Skin epidermis (tissue), 12 donors: Measurements from ENCODE around the gene MASP2.
A peak's percentile ranks its signal among the peaks of the same experiment; 100 is the strongest.
"Not testable (repeated sequence)": the region's sequence is repeated elsewhere in the genome, so short reads cannot be mapped to it uniquely, and the experiment has no call there.

ENCODE experiments used
- H3K27ac ChIP-seq, 21 experiments: fragments of 200-600 bp; sonication (generic) in 11 of 21; one replicate each; pipeline ENCODE4 v1.5.0; 2020; ENCODE audit warnings: mild to moderate bottlenecking in 3 of 21, inconsistent platforms in 2 of 21, moderate library complexity in 2 of 21
- H3K4me3 ChIP-seq, 7 experiments: fragments of 200-600 bp; sonication (generic) in 2 of 7; one replicate each; pipeline ENCODE4 v1.5.0; 2020; ENCODE audit warnings: inconsistent platforms in 2 of 7, mild to moderate bottlenecking in 2 of 7, moderate library complexity in 1 of 7

MASP2 gene

DNA sequence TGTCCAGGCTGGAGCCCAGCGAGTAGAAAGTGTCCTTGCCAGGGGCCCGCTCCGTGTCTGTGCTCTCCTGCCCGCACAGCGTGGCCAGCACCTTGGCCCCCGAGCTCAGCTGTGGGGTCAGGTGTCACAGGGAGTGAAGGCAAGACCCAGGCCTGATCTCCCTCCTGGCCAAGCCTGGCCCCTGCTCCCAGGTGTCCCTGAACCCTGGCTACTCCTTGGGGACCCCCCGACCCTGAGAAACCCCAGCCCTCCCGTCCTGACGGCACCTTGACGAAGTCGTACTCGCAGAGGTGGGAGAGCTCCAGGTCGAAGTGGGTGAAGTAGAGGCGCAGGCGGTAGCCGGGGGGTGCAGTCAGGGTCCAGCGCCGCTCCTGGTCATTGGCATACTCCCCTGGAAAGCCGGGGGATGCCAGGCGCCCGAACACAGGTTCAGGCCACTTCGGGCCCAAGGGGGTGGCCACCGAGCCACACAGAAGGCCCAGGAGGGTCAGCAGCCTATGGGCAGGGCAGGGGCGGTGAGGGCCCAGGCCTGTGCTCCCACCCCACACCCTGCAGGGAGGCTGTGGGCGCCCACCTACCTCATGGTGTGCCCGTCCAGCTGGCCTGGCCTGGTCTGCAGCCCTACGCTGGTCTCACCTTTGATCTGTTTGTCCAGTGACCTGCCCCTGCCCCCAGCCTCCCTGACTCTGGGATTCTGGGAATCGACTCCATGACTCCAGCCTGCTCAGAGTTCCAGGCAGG is at the start of gene MASP2:
Gene MASP2 (minus strand): TSS at position 615 of the 741 bp plus-strand sequence. CDS start 32 bp downstream, at position 583.
- H3K27ac ChIP-seq: no peak within 1 kb of the TSS

DNA sequence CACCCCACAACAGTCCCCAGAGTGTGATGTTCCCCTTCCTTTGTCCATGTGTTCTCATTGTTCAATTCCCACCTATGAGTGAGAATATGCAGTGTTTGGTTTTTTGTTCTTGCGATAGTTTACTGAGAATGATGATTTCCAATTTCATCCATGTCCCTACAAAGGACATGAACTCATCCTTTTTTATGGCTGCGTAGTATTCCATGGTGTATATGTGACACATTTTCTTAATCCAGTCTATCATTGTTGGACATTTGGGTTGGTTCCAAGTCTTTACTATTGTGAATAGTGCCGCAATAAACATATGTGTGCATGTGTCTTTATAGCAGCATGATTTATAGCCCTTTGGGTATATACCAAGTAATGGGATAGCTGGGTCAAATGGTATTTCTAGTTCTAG is 36.7 kb upstream of the MASP2 start:
- not testable (repeated sequence) for H3K4me3 ChIP-seq, H3K27ac ChIP-seq

More for the DNA sequence above, at the start of gene MASP2:
- H3K4me3 ChIP-seq: no peak within 1 kb of the TSS

DNA sequence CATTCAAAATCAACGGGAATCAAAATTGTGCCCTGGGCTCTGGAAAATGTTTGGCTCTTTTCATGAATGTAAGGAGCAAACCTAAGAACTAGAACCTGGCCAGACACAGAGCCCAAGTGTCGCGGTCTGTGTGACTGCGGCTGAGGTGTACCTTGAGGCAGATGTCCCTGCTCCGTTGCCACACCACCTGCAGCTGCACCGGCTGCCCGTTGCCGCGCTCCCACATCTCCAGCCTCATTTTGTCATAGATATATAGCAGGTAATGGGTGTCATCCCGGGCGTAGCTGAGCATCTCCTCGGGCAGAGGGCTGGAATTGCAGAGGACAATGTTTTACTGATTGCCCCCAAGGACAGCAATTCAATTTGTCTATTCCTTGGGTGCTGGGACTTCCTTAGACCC is 33.9 kb upstream of the MASP2 start:
- H3K27ac ChIP-seq: no peak overlapping the region
- no peak overlapping the region for H3K4me3 ChIP-seq

DNA sequence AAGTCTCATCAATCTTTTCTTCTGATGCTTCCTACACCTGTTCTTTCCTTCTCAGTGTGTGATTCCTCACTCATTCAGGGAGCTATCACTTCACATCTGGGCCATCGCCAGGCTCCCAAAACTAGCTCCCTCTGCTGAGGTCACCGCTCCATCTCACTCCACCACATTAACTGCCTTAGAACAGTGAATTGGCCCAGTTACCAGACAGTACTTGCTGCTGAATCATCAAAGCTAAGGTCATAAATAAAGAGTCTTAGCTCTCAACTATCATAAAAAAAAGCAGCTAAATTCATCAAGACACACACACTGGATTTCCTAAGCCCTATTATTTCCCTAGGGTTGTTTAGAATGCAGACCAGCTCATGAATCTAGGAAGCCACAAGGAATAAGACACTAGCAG is 31.6 kb upstream of the MASP2 start:
- H3K4me3 ChIP-seq: no peak overlapping the region
- no peak overlapping the region for H3K27ac ChIP-seq

DNA sequence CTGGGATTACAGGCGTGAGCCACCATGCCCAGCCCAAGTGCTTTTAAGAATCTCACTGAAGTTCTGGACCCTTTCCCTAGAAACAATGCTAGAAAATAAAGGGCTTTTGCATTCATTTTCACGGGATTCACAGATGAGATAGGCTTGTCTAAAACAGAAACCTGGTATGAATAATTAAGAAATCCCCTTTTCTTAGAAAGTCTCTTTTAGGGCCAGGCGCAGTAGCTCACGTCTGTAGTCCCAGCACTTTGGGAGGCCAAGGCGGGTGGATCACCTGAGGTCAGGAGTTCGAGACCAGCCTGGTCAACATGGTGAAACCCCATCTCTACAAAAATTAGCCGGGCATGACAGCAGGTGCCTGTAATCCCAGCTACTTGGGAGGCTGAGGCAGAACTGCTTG is 26.4 kb upstream of the MASP2 start:
- H3K4me3 ChIP-seq, H3K27ac ChIP-seq: not testable (repeated sequence)

DNA sequence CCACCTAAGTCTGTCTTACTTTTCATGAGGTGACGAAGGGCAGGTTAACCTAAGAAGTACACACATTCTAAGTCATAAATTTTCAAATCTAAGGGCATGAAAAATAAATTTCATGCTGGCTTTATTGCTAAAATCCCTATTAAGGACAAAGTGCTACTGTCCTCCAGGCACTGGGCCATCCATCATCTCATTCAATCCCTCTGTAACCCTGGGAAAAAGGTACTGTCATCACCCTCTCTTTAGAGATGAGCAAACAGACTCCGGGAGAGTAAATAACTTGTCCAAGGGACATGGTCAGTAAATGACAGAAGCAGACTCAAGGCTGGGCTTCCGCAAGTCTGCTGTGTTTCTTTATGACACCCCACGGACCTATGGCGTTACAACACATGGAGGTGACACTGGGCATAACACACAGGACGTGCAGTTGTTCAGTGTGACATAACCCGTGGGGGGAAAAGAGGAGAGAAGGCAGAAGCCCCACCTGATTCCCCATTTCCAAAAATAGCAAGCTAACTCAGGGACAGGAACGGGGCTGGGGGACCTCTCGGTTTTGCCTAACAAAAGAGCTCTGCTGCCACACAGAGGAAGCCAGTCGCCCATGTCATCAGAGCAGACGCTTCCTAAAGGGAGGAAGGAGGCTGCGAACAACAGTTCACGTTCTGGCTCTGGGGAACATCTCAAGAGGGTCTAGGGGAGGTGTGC is 25.3 kb upstream of the MASP2 start:
- no peak overlapping the region for H3K4me3 ChIP-seq
- H3K27ac ChIP-seq: no peak overlapping the region

DNA sequence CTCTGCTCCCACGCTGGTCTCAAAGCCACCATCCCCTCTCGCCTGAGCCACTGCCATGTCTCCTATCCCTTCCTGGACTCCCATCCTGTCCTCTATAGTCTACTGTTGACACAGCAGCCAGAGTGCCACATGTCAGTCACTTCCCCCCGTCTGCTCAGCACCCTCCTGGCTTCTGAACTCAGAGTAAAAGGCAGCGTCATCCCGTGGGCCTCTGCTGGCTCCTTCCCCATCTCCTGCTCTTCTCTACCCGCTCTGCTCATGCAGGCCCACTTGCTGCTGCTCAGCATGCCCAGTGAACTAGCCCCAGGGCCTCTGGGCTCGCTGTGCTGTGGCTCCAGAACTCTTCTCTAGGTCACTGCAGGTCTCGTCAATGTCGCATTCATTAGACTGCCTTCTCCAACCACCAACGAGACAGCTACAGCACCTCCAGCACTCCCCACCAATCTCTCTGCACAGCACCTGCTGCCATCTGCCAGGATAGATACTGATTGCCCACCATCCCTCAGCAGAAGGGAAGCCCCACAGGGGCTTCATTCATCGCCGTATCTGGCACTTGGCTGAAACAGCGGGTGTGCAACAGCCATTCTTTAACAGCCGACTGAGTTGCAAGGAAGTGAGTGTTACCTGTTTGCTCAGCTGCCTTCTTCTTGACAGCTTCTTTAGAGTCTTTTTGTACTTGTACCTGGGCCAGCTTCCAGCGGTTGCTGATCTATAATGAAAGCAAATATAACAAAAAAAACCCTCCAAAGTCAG is 24.6 kb upstream of the MASP2 start:
- H3K27ac ChIP-seq: no peak overlapping the region

DNA sequence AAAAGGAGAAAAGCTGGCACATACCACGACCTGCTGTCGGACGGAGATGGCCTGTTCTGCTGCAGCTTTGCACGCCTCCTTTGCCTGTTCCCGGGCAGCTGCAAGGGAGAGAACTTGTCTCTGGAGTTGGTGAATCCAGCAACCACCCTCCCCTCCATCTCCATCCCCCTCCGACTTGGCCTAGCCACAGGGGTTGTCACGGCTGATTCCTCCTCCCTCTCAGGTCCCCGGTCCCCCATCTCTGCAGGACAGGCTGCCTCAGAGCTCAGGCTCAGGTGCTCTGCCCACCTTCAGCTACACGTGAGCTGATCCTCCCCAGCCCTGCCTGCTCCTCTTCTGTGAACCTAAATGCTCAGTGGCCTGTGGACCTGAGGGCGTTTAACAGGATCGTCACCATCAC is 23.8 kb upstream of the MASP2 start:
- no peak overlapping the region for H3K4me3 ChIP-seq
- H3K27ac ChIP-seq: no peak overlapping the region

More for the DNA sequence above, 24.6 kb upstream of the MASP2 start:
- H3K4me3 ChIP-seq: no peak overlapping the region

DNA sequence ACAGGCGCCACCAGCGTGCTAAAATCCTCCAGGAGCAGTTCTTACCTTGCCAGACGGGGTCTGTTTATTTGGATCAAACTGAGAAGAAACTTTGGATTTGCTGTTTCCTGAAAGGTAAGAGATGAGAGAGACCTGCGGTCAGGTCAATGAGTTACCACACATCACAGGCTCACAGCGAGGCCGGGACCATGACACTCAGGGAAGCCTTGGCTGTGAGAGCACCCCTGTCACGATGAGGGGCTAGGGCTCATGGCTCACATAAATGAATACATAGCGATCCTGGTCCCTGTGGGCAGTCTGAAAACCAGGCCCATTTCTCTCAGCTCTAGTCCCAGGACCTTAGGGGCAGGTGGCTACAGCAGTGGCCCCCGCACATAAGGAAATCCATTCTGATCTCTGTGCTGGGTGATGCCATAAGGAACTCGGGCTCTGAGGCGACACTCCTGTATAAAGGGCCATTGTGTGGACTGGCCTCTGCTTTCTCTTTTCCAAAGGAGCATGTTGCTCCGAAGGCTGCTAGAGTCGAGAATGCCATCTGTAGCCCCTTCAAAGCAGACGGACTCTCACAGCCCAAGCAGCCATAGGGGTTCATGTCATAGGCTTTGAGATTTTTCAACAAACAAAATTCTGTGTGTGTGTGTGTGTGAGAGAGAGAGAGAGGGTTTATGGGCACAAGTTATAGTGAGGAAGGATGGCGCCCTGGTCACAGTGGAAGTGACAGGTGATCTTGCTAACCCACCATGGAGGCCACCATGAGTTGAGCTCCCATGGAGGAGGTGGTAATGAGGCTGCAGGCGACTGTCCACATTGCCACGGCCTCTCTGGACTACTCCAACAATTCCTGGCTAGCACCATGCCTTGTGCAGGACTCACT is 21.8 kb upstream of the MASP2 start:
- Histone ChIP-seq H3K4me3 (no peak overlapping the region), H3K27ac (peak overlapping the region in 3 of 21 experiments; percentile 3 to 39 (median 30))

DNA sequence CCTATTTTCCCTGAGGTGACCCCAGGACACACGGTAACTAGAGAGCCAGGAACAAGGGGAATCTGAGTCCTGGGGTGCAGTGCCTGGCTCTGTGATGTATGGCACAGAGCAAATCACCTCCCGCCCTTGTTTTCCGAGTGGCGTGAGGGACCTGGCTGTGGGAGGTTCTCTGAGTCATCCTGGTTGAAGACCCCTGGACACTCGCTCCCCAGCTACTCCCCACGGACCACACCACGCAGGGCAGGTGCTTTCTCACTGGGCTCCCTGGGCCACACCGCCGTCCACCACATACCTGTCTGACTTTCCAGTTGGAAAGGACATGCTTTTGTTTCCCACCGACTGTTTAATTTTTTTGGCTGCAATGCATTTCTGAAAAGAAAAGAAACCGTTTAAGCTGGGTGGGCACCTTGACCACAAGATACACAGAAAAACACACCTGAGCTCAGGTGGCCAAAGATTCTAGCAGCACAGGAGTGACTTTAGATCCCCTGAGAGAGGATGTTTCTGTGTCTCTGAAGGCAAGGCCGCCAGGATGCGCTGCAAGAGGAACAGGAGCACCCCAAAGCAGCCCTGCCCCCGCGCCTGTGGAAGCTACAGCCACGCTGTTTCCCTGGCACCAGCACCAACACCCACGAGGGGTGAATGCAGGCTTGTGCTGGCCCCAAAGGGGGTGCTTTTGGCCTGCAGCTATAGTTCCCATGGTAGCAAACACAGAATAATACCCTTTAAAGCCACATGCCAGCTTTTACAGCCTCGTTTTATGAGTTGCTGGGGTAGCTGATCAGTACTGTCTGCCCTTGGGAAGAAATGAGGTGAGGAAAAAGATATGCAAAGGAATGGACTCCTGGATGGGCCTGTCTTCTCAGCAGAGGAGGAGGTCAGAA is 20.9 kb upstream of the MASP2 start:
- peak overlapping the region in 1 of 21 experiments; percentile 39 for H3K27ac ChIP-seq
- H3K4me3 ChIP-seq: no peak overlapping the region

DNA sequence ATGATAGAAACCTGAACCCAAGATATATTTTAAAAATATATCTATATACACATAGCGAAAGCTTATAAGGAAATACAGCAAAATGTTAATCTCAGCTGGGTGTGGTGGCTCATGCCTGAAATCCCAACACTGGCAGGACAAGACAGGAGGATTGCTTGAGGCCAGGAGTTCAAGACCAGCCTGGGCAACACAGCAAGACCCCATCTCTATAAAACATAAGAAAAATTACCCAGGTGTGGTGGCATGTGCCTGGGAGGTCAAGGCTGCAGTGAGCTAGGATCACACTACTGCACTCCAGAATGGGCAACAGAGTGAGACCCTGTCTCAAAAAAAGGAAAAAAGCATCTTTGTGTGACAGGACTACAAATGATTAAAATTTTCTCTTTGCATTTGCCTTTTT is 18.8 kb upstream of the MASP2 start:
- Histone ChIP-seq H3K27ac (no peak overlapping the region), H3K4me3 (no peak overlapping the region)

DNA sequence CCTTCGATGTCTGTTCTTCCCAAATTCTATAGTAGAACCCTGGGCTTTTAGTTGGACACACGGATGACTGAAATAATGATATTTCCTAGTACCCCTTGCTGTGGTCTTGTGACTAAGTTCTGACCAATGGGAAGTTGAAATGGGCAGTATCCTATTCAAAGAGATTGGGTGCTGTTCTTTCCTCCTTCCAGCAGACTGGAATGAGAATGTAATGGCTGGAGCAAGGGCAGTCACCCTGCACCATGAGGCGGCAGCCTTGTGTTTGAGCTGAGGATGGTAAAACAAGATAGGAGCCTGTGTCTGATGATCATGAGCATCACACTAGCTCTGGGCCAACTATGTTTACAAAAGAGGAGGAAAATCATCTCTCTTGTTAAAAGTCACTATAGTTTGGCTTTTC is 17.9 kb upstream of the MASP2 start:
- Histone ChIP-seq H3K27ac (no peak overlapping the region), H3K4me3 (no peak overlapping the region)

DNA sequence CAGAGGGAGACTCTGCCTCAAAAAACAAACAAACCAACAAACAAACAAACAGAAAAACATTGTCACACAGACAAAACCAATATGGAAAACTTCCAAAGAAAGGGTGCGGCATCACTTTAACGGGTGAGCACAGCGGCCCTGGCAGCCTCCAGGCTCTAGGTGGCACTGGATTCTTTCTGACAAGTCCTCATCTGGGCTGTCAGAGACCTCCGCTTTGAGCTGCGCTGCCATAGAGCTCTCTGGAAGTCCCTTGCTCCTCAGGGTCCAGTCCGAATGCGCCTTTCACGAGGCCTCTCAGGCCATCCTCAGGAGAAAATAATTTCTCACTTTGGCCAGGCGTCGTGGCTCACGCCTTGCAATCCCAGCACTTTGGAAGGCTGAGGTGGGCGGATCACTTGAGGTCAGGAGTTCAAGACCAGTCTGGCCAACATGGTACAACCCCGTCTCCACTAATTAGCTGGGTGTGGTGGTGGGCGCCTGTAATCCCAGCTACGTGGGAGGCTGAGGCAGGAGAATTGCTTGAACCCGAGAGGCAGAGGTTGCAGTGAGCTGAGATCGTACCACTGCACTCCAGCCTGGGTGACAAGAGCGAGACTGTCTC is 17.0 kb upstream of the MASP2 start:
- H3K4me3 ChIP-seq, H3K27ac ChIP-seq: not testable (repeated sequence)

DNA sequence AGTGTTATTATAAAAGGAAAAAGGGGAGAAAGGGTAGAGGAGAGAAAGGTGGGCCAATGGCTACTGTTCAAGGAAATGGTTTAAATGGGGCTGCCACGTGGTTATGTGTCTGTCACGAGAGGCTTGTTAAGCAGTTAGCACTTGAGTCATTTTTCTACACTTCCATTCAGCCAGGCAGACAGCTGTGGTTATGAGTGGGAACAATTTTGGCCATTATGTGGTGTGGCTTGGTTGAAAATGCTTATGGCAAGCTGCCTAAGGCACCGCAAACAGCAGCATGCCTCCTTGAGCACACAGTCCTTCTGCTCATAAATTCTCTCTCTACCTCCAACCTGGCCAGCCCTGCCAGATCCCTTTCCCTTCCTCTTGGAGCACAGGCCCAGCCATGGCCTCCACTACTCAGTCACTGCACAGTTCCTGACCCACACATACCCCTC is 15.9 kb upstream of the MASP2 start:
- no peak overlapping the region for H3K4me3 ChIP-seq
- H3K27ac ChIP-seq: no peak overlapping the region

DNA sequence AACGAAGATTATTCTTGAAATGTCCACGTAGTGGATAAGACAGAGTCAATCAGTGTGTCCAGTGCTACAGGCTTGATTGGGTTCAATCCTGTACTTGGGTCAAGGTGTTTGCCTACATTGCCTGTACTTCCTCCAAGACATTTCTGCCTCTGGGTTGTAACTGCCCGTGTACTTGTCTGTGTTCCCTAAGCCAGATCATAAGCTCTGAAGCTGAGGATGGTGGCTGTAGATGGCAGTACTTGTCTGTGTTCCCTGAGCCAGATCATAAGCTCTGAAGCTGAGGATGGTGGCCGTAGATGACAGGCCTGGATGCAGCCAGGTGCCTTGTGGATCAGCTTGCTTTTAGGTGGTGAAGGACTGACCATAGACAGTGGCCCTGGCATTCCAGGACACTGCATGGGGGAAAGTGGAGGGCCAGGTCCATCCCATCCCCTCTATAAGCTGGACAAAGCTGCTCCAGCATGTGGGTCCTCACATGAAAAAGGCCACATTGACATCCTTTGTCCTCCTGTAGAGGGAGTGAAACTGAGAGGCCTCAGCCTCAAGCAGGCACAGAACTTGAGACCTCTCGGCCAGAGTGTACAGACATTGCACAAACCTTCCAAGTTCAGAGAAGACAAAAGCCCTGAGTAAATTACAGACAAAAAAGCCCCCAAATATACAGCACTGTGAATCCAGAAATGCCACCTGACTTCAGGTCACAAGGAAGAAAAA is 14.8 kb upstream of the MASP2 start:
- peak overlapping the region in 4 of 21 experiments; percentile 71 to 87 (median 84) for H3K27ac ChIP-seq
- no peak overlapping the region for H3K4me3 ChIP-seq

DNA sequence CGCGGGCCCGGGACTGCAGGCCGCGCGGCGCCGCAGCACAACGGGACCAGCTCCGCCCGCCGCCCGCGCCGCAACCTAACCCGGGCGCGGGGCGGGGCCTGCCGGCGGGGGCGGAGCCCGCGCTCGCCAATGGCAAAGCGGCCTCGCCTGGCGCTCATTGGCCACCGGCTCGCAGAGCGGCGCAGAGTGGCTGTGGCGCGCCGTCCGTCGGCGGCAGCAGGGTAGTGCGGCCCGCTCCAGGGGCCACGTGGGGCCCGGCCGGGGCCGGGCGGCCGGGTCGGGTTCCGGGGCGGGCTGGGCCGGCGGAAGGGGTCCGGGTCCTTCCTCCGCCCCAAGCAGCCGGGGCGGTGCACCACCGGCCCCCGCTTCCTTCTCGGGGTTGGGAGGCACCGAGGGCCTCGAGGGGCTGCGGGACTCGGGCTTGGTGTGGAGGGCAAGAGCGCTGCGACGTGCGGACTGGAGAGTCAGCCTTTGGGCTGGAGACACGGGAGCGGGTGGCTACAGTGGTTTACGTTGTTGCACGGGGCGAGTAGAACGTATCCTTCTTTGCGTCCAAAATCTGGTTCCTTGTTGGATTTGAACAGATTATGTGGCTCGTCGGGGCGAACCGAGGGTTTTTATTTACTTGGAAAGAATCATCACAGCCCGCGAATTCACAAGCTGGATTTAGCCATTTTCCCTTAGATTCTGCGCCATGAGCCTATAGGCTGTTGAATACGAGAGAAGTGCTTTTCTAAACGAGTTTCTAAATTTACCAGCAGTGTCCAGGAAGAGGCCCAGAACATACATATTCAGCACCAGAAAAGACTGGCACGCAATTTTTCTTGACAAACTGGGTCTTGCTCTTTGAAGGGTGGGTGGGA is 13.2 kb upstream of the MASP2 start, which contains the start of gene SRM:
Gene SRM (minus strand): TSS at position 51 of the 863 bp plus-strand sequence. CDS start 75 bp downstream, outside the sequence.
- Histone ChIP-seq H3K27ac (peak within 1 kb of the TSS; percentile 57 to 91 (median 85)), H3K4me3 (peak within 1 kb of the TSS; percentile 77 to 97 (median 91))
